Activated T-cell treated with anti-CD3 and anti-CD28 coated beads, Interleukin-2, amount 50 U/mL, for 1 hour (primary cell): Measurements from ENCODE around the gene LINGO3.

Source experiments
- DNase-seq: peaks from one replicate; pipeline ENCODE4 v3.0.0-alpha.2; 2020

The LINGO3 gene

DNA sequence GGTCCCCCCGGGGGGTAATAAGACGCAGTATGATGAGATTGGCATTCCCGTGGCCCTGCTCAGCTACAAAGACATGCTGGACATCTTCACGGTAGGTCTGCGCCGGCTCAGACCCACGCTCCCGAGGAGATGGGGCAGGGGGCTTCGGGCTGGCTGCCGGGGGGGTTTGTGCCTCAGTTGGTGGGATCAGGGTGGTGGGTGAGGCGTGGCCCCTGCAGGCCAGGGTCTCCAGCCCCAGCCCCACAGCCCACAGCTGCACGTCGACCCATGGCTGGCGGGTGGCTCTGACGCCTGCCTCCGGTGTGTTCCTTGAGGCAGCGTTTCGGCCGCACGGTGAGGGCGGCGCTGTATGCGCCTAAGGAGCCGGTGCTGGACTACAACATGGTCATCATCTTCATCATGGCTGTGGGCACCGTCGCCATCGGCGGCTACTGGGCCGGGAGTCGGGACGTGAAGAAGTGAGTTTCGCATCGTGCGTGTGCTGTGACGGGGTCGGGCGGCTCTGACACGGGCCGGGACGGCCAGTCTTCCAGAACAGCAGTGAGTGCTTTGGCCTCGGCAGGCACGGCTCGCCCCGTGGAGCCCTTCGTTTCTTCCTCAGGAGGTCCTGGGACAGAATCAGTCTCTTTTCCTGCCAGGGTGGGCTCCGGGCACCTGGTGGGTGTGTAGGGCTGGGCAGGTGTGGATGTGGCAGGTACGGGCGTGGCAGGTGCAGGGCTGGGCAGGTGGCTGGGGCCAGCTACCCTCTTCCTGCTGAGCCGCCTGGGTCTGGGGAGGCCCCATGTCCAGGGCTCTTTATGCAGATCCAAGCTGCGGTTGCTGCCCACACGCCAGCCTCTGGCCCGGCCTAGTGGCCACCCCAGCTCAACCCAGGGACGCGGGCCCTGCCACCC is 31.0 kb upstream of the LINGO3 start:
- no peak for DNase-seq

DNA sequence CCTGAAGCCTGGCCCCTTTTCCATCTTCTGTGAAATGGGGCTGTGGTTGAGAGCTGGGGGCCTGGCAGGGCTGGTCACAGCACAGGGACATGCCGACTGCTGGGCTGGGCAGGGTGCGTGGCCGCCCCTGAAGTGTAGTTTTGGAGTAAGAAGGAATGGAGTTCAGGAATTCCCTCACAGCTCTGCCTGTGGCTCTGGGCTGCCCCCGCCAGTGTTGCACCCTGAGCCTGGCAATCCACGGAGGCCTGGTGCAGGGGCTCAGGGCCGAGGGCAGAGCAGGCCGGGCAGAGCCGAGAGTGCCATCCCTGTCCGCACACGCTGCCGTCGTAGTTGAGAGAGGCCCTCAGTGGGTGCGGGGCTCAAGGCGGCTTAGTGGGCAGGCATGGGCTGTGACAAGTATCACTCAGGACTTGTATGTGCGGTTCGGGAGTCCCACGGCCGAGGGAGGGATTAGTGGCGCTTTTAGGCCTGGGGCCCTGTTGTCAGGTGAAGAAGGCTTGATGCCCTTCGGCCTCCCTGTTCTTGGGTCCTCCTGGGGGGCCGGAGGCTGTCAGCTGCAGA is 30.2 kb upstream of the LINGO3 start:
- no peak for DNase-seq

DNA sequence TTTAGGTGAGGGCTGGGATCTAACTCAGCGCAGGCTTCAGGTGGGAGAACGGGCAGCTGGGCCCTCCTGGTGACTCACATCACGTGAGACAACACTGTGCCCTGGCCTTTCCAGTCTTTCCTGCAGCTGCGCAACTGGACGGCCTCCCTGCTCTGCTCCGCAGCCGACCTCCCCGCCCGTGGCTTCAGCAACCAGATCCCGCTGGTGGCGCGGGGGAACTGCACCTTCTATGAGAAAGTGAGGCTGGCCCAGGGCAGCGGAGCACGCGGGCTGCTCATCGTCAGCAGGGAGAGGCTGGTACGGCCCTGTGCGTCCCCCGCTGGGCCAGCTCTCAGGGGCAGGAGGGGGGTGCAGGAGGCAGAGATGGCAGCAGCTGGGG is 29.4 kb upstream of the LINGO3 start:
- no peak for DNase-seq

DNA sequence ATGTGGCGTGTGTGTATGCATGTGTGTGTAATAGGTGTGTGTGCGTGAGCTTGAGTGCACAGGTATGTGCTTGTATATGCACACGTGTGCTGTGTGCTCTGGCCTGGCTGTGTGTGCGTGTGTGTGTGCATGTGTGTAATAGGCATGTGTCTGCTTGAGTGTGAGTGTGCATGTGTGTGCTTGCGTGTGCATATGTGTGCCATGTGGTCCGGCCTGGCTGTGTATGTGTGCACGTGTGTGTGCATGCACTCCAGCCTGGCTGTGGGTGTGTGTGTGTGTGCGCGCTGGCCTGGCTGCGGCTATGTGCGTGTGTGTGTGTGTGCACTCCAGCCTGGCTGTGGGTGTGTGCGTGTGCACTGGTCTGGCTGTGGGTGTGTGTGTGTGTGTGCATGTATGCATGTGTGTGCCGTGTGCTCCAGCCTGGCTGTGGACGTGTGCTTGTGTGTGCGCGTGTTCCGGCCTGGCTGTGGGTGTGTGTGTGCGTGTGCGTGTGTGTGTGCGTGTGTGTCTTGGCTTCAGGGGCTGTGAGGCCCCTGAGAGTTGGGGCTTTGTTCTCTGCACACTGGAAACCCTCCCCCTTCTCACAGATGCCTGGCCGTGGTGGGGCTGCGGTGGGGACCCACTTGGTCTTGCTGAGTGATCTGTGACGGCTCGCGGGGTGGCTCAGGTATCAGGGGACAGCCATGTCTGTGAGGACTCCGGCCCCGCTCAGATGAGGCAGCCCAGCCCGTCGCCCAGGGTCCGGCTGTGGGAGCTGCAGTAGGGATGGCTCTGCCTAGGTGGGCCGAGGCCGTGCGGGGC is 28.8 kb upstream of the LINGO3 start:
- DNase-seq = no peak

DNA sequence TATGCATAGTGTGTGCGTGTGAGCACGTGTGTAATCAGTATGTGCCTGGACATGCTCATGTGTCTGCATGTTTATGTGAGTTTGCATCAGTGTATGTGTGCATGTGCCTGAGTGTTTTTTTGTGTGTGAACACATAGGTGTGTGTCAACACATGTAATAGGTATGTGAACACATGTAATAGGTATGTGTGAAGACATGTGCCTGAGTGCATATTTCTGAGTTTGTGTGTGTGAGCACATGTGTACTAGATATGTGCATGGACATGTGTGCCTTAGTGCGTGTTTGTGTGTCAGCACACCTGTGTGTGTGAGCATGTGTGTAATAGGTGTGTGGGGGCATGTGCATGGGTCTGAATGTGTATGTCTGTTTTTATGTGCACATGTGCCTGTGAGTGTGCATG is 27.9 kb upstream of the LINGO3 start:
- no peak for DNase-seq

DNA sequence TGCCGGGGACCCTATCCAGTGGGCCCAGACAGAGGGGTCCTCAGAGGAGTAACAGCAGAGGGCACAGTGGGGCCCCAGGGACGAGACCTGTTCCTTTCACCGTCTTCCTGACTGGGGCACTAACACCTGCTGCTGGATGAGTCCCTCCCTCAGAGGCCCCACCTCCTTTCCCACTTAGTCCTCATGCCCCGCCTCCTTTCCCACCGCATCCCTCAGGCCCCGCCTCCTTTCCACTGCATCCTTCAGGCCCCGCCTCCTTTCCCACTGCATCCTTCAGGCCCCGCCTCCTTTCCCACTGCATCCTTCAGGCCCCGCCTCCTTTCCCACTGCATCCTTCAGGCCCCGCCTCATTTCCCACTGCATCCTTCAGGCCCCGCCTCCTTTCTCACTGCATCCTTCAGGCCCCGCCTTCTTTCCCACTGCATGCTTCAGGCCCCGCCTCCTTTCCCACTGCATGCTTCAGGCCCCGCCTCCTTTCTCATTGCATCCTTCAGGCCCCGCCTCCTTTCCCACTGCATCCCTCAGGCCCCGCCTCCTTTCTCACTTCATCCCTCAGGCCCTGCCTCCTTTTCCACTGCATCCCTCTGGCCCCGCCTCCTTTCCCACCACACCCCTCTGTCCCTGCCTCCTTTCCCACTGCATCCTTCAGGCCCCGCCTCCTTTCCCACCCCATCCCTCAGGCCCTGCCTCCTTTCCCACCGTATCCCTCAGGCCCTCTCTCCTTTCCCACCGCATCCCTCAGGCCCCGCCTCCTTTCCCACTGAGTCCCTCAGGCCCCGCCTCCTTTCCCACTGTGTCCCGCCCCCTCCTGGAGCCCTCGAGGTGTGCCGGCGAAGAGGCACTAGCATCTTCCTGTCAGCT is 27.3 kb upstream of the LINGO3 start:
- no peak for DNase-seq

DNA sequence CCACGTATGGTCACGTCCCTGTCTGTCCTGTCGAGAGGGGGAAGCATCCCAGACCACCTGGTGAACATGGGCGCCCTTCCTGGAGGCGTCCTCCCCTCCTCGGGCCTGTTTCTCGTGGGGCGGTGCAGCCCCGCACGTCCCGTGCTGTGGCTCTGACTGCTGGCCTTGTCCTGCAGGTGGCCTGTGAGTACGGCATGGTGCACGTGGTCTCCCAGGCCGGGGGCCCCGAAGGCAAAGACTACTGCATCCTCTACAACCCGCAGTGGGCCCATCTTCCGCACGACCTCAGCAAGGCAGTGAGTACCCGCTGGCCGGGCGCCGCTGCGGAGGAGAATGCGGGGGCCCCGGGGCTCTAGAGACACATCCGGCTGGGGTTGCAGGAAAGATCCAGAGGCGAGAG is 26.5 kb upstream of the LINGO3 start:
- DNase-seq = no peak

DNA sequence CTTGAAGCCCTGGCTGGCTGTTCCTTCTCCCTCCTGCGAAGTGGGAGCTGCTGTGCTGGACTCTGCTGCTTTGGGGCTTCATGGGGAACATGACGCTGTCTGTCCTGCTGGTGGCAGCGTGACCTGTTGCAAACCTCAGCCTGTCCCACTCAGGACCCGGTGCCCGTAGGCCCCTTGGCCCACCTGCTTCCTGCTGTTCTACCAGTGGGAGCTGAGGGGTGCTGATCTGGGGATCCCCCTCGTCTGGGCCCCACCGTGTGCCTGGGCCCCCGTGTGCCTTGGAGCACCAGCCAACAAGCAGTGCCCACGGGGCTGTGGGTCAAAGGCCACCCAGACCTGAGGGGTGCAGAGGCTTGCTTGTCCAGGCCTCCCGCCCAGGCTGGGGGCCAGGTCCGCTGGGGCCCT is 25.9 kb upstream of the LINGO3 start:
- no peak for DNase-seq

DNA sequence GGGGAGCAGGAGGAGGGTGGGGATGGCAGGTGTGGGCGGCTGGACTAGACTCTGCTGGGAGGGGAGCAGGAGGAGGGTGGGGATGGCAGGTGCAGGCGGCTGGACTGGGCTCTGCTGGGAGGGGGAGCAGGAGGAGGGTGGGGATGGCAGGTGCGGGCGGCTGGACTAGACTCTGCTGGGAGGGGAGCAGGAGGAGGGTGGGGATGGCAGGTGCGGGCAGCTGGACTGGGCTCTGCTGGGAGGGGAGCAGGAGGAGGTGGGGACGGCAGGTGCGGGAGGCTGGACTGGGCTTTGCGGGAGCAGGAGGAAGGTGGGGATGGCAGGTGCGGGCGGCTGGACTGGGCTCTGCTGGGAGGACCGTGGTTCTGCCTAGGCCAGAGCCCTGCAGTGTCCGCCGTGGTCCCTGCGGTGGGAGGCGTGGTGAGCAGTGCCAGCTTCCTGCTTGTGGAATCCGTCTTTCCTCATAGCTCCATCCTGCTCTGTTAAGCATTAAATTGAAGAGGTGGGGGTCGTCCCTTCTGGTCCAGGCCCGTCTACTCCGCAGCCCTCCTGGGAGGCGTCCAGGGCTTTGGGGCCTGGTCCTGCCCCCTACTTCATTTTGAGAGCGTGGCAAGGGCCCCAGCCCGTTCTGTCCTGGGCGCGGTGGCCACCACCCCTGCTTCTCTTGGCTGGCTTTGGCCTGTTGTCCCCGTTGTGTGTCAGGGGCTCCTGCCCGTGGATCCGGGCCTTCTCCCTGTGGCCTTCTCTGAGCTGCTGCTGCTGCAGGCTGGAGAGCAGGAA is 25.3 kb upstream of the LINGO3 start:
- no peak for DNase-seq

DNA sequence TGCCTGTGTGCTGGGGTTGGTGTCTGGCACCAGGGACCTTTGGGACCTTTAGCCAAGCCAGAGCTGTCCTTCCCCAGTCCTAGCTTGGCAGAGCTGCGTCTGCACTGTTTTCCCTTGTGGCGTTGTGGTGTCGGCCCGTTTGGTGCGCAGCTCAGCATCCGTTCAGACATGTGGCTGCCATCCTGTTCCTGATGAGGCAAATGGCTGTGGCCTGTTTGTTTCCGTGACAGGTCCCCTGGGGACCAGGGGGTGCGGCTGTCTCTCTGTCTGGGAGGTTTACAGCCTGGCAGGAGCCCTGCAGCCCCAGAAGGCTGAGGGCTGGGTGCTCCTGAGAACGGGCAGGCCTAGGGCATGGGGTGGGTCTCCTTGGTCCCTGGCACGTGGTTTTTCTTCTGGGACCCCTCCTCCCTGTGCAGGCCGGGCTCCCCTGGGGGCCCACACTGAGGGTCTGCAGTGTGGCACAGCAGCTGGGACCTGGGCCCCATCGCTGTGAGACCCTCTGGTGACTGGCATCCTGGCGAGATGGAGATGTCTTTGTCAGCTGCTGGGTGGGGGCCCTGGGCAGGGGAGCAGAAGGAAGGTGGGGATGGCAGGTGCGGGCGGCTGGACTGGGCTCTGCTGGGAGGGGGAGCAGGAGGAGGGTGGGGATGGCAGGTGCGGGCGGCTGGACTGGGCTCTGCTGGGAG is 24.5 kb upstream of the LINGO3 start:
- peak; percentile 59 for DNase-seq

DNA sequence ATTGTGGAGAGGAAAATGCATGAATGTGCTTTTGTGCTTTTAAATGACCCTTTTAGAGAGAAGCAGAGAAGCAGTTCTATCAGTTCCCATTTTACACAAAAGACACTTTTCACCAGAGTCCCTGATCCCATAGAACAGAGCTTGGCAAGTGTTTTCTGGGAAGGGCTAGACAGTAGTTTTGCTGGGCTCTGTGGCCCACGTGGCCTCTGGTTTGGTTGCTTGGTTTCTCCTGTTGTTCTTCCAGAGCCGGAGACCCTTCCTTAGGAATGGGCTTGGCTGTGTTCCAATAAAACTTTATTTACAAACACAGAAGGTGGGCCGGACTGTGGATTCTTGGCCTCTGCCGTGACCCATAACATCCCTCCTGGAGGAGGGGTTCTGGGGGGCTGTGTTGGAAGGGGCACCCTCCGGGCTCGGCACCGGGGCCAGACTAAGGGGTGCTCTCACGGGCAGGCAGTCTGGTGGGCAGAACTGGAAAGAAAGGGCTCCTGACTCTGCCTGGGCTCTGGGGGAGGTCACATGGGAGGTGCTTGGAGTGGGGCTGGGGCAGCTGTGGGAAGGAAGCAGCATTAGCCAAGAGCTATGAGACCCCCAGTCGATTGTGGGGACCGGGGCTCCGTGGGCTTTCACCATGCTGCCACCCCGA is 23.8 kb upstream of the LINGO3 start:
- DNase-seq = no peak

DNA sequence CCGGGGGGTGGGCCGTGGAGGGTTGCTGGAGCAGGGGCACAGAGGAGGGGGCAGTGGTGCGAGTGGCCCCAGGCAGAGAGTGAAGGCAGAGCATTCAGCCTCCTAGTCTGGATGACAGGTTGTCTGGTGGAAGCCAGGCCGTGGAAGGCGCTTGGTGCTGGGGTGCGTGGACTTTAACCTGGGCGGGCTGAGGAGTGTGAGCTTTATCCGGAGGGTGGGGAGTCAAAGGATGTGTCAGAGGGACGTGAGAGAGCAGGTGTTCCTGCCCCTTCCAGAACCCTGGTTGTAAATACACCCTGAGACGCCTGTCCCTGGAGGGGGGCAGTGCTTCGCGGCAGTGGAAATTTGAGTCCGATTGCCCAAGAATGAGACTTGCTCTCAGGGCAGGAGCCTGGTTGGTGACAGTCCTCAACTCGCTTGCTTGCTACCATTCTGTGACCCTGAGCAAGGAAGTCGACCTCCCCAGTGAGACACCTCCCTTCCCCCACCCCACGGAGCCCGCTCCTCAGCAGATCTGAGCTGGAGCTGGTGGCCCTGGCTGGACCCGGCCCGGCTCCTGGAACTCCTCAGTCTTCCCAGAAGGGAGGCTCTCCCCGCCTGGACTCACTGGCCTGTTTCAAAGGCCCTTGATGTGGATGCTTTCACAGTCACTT is 22.8 kb upstream of the LINGO3 start:
- DNase-seq = no peak

DNA sequence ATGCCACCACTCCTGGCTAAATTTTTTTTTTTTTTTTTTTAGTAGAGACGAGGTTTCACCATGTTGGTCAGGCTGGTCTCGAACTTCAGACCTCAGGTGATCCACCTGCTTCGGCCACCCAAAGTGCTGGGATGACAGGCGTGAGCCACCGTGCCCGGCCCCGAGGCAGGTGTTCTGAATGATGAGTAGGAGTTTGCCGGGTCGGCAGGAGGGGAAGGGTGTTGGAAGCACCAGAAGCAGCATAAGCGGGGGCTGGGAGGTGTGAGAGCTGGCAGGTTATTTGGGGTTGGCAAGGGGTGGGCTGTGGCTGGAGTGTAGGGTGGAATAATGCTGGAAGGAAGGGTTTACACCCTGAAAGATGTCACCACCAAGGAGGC is 22.3 kb upstream of the LINGO3 start:
- DNase-seq = no peak

DNA sequence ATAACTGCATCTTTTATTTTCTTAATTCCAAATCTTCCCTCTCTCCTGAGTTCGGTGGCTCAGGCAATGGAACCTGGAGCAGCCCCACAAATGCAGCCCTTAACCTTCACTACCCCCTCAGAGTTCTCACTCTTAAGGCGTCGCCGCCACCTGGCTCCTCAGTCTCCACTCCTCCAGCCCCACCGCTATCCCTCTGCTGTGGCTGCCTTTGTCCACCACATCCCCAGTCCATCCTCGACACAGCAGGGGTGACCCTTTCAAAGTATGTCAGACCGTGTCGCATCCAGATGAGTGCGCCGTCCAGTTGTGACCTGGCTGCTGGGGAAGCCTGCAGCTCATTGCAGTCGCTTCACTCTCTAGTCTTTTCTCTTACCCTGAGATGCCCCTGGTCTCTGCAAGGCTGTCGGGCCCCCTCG is 21.6 kb upstream of the LINGO3 start:
- DNase-seq = no peak

DNA sequence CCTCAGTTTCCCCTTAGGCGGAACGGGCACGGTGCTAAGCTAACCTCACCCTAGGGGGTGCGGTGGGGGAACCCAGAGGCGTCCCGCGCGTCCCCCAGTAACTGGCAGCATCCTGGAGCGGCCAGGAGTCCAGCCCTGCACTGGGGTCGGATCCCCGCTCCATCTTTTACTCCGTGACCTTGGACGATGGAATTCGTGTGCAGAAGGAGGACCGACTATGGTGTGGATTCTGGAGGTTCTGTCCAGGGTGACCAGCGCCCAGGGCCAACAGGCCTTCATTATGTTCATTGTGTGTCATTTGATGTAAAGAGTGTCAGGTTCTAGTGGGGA is 21.2 kb upstream of the LINGO3 start:
- no peak for DNase-seq

DNA sequence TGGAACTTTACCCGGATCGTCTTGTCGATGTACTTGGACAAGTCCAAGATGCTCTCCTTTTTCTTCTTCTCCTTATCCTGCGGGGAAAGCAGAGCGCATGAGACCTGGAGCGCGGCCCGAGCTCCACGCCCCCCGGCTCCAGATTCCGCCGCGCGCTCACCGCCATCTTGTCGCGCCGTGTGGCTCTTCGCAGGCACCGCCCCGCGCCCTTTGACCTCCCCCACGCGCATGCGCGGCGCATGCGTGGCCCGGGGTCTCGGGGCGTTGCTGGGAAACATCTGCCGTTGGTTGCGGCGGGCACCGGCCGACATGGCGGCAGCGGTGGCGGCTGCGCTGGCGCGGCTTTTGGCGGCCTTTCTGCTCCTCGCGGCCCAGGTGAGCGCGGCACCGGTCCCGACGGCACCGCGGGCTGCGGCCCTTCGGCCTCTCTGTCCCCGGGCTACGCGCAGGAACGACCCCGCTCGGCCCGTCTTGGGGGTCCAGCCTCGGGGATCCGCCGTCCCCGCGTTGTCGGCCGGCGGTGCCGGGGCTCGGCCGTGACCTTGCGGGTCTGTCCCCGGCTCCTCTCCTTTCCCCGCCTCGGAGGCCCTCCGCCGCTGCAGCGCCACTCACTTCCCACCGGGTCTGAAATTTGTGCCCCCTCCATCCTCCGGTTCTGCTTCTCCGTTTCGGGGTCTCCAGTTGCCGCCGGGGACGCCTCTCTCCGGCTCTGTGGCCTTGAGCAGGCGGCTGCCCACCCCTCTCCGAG is 20.6 kb upstream of the LINGO3 start, which contains the start of the genes LSM7 and SPPL2B:
Gene LSM7 (minus strand): TSS at position 186 of the 748 bp plus-strand sequence. CDS start 20 bp downstream, at position 166.
Gene SPPL2B (plus strand): TSS at position 284 of the 748 bp plus-strand sequence. CDS start 26 bp downstream, at position 310.
- peak; percentile 95 for DNase-seq

DNA sequence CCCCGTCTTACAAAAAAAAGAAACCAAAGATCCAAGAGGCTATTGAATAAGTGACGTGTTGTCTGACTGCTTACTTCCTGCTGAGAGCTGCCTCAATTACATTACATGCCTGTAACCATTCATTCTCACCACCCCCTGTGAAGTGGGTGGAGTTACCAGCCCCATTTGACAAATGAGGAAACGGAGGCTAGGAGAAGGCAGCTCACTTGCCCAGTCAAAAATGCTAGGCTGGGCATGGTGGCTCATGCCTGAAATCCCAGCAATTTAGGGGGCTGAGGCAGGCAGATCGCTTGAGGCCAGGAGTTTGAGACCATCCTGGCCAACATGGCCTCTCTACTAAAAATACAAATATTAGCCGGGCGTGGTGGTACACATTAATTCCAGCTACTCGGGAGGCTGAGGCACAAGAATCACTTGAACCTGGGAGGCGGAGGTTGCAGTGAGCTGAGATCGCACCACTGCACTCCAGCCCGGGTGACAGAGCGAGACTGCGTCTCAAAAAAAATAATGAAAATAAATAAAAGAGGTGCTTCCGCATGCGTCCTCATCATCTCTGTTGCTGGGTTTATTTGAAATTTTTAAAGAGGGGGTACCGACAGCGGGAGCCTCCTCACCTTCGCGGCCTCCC is 19.9 kb upstream of the LINGO3 start:
- peak; percentile 53 for DNase-seq

DNA sequence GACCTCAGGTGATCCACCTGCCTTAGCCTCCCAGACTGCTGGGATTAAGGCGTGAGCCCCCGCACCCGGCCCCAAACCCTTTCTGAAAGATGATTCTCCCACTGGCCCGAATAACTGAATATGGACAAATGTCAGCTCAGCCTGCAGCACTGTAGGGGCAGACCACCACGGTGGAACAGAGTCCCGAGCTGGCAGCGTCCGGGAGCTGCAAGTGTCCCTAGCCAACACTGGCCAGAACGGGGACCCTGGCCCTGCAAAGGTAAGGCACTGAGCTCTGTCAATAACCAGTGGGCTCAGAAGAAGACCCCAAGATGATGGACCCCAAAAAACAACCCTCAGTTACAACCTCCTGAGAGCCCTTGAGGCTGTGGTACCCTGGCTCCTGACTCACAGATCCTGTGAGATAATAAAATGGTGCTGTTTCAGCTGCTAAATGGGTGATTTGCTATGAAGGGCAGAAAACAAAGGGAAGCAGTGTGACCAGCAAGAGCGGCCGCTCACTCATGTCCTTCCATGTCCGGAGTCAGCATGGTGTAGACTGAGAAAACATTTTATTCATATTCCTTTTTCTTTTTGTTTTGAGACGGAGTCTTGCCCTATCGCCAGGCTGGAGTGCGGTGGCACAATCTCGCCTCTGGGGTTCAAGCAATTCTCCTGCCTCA is 18.9 kb upstream of the LINGO3 start:
- no peak for DNase-seq
